Memory B cell (primary cell): ENCODE data around the gene BANP.
"Not testable (repeated sequence)": the region's sequence is repeated elsewhere in the genome, so short reads cannot be mapped to it uniquely, and the experiment has no call there.

Experiments used
- ATAC-seq: fragments of 150-1000 bp; cut with Tn5 transposase; 2 replicates; pipeline ENCODE4 v1.10.0; 2021; ENCODE audit warnings: low read depth, mild to moderate bottlenecking, moderate library complexity
- DNase-seq, 2 donors: peaks; one replicate each; pipeline ENCODE4 v3.0.0; 2022; ENCODE audit warnings: low spot score in 2 of 2
- H3K27ac Mint-ChIP-seq: one replicate; pipeline ENCODE4 v1.8.0; 2022; ENCODE audit warnings: mild to moderate bottlenecking, moderate library complexity, mixed read lengths
- H3K27me3 Mint-ChIP-seq: one replicate; pipeline ENCODE4 v1.8.0; 2022; ENCODE audit warnings: mixed read lengths
- H3K36me3 Mint-ChIP-seq: one replicate; pipeline ENCODE4 v1.8.0; 2022; ENCODE audit warnings: mild to moderate bottlenecking, mixed read lengths
- H3K4me1 Mint-ChIP-seq: one replicate; pipeline ENCODE4 v1.8.0; 2022; ENCODE audit warnings: mixed read lengths
- H3K4me3 Mint-ChIP-seq: one replicate; pipeline ENCODE4 v1.8.0; 2022; ENCODE audit warnings: mild to moderate bottlenecking, moderate library complexity, mixed read lengths
- H3K9me3 Mint-ChIP-seq: one replicate; pipeline ENCODE4 v1.8.0; 2022; ENCODE audit warnings: mixed read lengths

The BANP gene

GRCh38 chr16:87936016-87936374, 15.2 kb upstream of the BANP start:
- not testable (repeated sequence) for H3K27ac Mint-ChIP-seq, H3K4me3 Mint-ChIP-seq, H3K9me3 Mint-ChIP-seq, H3K27me3 Mint-ChIP-seq, ATAC-seq, DNase-seq, H3K36me3 Mint-ChIP-seq
- peaks cover 13% of the 10 kb centered on the region for H3K4me1 Mint-ChIP-seq

GRCh38 chr16:87936375-87937230, 14.6 kb upstream of the BANP start, which contains the start of gene CA5A:
TSS of gene CA5A (minus strand) at chr16:87936529. CDS start at chr16:87936450, 79 bp downstream.
- no peak for ATAC-seq
- H3K4me1 Mint-ChIP-seq: peaks cover 13% of the 10 kb centered on the region
- no peak for DNase-seq
- H3K9me3 Mint-ChIP-seq: peaks cover 2% of the 10 kb centered on the region
- no peaks in the 10 kb centered on the region for H3K36me3 Mint-ChIP-seq
- no peak within 1 kb of the TSS for H3K4me3 Mint-ChIP-seq
- no peak within 1 kb of the TSS for H3K27ac Mint-ChIP-seq
- peaks cover 6% of the 10 kb centered on the region for H3K27me3 Mint-ChIP-seq

- not testable (repeated sequence) for H3K9me3 Mint-ChIP-seq, H3K27ac Mint-ChIP-seq, H3K27me3 Mint-ChIP-seq, H3K4me3 Mint-ChIP-seq, H3K36me3 Mint-ChIP-seq, ATAC-seq, DNase-seq
- H3K4me1 Mint-ChIP-seq: peaks cover 13% of the 10 kb centered on the region
These were observed 14.0 kb upstream of the BANP start for GRCh38 chr16:87937231-87937542.

GRCh38 chr16:87938412-87938949, 12.8 kb upstream of the BANP start:
- Mint-ChIP-seq H3K27ac (no peak overlapping the region), H3K9me3 (peaks cover 2% of the 10 kb centered on the region), H3K36me3 (no peaks in the 10 kb centered on the region), H3K4me1 (peaks cover 13% of the 10 kb centered on the region), H3K27me3 (peaks cover 6% of the 10 kb centered on the region), H3K4me3 (no peak overlapping the region)
- DNase-seq: no peak
- no peak for ATAC-seq

- ATAC-seq: no peak
- Mint-ChIP-seq H3K4me1 (peaks cover 13% of the 10 kb centered on the region), H3K36me3 (no peaks in the 10 kb centered on the region), H3K27ac (no peak overlapping the region), H3K4me3 (no peak overlapping the region), H3K9me3 (peaks cover 2% of the 10 kb centered on the region), H3K27me3 (peaks cover 4% of the 10 kb centered on the region)
- no peak for DNase-seq
These were observed 11.4 kb upstream of the BANP start for GRCh38 chr16:87939562-87940423.

GRCh38 chr16:87942680-87943079, 8.6 kb upstream of the BANP start:
- DNase-seq (no peak), ATAC-seq (no peak)
- H3K4me3 Mint-ChIP-seq: no peak overlapping the region
- H3K27ac Mint-ChIP-seq: no peak overlapping the region
- H3K27me3 Mint-ChIP-seq: peaks cover 7% of the 10 kb centered on the region
- no peaks in the 10 kb centered on the region for H3K36me3 Mint-ChIP-seq
- peaks cover 4% of the 10 kb centered on the region for H3K4me1 Mint-ChIP-seq
- H3K9me3 Mint-ChIP-seq: peaks cover 2% of the 10 kb centered on the region

GRCh38 chr16:87945351-87946042, 5.7 kb upstream of the BANP start:
- DNase-seq: no peak
- Mint-ChIP-seq H3K9me3 (no peaks in the 10 kb centered on the region), H3K27ac (peak overlapping the region; percentile 41), H3K4me3 (peak overlapping the region; percentile 72), H3K4me1 (peaks cover 8% of the 10 kb centered on the region), H3K27me3 (peaks cover 4% of the 10 kb centered on the region), H3K36me3 (no peaks in the 10 kb centered on the region)
- ATAC-seq: peak; percentile 79

GRCh38 chr16:87946596-87947347, 4.5 kb upstream of the BANP start:
- ATAC-seq (no peak), DNase-seq (no peak)
- no peaks in the 10 kb centered on the region for H3K9me3 Mint-ChIP-seq
- H3K27ac Mint-ChIP-seq: no peak overlapping the region
- H3K27me3 Mint-ChIP-seq: peaks cover 4% of the 10 kb centered on the region
- no peak overlapping the region for H3K4me3 Mint-ChIP-seq
- peaks cover 8% of the 10 kb centered on the region for H3K4me1 Mint-ChIP-seq
- no peaks in the 10 kb centered on the region for H3K36me3 Mint-ChIP-seq

GRCh38 chr16:87947356-87948118, 3.7 kb upstream of the BANP start:
- H3K36me3 Mint-ChIP-seq: no peaks in the 10 kb centered on the region
- ATAC-seq: no peak
- no peak overlapping the region for H3K27ac Mint-ChIP-seq
- peaks cover 13% of the 10 kb centered on the region for H3K4me1 Mint-ChIP-seq
- H3K9me3 Mint-ChIP-seq: no peaks in the 10 kb centered on the region
- DNase-seq: no peak
- H3K4me3 Mint-ChIP-seq: peak overlapping the region; percentile 30
- peaks cover 4% of the 10 kb centered on the region for H3K27me3 Mint-ChIP-seq

GRCh38 chr16:87948119-87948545, 3.1 kb upstream of the BANP start:
- H3K9me3 Mint-ChIP-seq: no peaks in the 10 kb centered on the region
- H3K4me3 Mint-ChIP-seq: peak overlapping the region; percentile 30
- no peaks in the 10 kb centered on the region for H3K36me3 Mint-ChIP-seq
- DNase-seq: no peak
- H3K27ac Mint-ChIP-seq: no peak overlapping the region
- no peak for ATAC-seq
- H3K4me1 Mint-ChIP-seq: peaks cover 14% of the 10 kb centered on the region
- H3K27me3 Mint-ChIP-seq: peaks cover 4% of the 10 kb centered on the region

- Mint-ChIP-seq H3K36me3 (no peaks in the 10 kb centered on the region), H3K9me3 (no peaks in the 10 kb centered on the region), H3K27me3 (peaks cover 4% of the 10 kb centered on the region), H3K27ac (no peak overlapping the region), H3K4me3 (no peak overlapping the region), H3K4me1 (peaks cover 19% of the 10 kb centered on the region)
- ATAC-seq: no peak
- no peak for DNase-seq
These were observed 2.5 kb upstream of the BANP start for GRCh38 chr16:87948735-87949070.

- Mint-ChIP-seq H3K4me3 (peak overlapping the region; percentile 14), H3K9me3 (no peaks in the 10 kb centered on the region), H3K36me3 (peaks cover 3% of the 10 kb centered on the region), H3K27ac (no peak overlapping the region), H3K4me1 (peaks cover 24% of the 10 kb centered on the region), H3K27me3 (peaks cover 4% of the 10 kb centered on the region)
- ATAC-seq (no peak), DNase-seq (no peak)
These were observed 2.0 kb upstream of the BANP start for GRCh38 chr16:87949071-87949744.
